Measurements from ENCODE around the gene CXCL13.

Gene CXCL13

DNA sequence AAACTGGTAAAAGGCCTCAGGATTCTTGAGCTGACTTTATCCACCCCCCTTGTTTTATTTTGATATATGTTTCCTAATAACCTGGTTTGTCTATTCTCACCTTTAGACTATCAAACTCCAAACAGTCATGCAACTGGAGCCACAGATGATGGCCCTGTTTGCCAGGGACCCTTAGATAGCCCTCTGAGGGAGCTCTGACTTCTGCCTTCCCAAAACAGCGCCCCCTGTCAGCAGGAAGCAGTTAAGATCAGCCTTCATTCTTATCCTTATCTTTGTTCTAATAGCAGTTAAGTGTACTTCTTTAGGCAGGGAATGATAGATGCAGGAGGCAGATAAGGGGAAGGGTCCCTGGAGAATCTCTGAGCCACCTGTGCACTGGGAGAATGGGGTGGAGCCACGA is 27.5 kb upstream of the CXCL13 start:
- TF ChIP-seq, protein P1, sequence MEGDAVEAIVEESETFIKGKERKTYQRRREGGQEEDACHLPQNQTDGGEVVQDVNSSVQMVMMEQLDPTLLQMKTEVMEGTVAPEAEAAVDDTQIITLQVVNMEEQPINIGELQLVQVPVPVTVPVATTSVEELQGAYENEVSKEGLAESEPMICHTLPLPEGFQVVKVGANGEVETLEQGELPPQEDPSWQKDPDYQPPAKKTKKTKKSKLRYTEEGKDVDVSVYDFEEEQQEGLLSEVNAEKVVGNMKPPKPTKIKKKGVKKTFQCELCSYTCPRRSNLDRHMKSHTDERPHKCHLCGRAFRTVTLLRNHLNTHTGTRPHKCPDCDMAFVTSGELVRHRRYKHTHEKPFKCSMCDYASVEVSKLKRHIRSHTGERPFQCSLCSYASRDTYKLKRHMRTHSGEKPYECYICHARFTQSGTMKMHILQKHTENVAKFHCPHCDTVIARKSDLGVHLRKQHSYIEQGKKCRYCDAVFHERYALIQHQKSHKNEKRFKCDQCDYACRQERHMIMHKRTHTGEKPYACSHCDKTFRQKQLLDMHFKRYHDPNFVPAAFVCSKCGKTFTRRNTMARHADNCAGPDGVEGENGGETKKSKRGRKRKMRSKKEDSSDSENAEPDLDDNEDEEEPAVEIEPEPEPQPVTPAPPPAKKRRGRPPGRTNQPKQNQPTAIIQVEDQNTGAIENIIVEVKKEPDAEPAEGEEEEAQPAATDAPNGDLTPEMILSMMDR (IDR thresholded peaks at IDR 0.05; ENCODE audit: insufficient read depth, missing control alignments) = no peak
- no peak for FAIRE-seq
- DNase-seq (ENCODE audit: insufficient read length, low spot score) = no peak

DNA sequence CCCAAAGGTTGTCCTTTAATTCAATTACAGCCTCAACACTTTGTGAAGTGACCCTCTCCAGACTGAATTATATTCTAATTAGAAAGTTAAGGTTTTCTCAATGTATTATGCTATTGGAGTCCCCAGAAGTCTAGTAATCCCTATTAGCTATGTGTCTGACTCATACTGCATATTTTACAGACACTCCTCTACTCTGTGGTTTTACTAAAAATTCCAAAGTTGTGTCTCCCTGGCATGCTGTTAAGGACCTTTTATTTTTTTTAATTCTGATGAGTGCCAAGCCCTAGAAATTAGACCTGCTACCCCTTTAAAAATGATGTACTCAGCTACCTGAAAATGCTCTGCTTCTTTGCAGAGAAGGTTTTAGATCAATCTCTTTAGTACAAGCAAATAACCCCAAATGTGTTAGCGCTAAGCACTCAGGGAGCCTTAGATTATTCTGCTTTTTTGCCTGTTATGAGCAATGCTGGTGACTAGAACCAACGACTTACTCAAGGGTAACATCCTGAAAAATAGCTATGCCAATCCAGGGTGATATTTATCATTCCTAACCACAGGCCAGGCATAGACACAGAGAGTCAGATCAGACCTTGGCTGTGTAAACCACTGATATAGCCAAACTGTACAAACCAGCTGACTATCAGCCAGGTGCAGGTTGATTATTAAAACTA is 26.1 kb upstream of the CXCL13 start:
- no peak for FAIRE-seq
- no peak for DNase-seq (ENCODE audit: insufficient read length, low spot score)

DNA sequence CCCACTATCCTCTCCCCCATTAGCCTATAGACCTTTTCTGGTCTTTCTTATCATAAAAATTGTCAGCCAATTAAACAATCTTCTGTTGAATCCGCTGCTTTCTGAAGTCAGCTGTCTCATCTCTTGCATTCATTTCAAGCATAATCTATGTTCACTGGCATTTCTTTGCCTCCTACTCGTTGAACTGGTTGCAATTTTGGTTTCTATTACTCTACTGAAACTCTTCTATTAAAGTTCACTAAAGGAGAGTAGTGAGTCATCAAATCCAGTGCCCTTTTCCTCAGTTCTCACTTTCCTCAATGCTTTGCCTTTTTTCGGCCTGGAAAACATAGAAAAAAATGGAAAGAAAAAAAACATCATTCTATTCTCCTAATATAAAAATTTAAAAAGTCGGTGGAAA is 23.9 kb upstream of the CXCL13 start:
- FAIRE-seq = no peak
- DNase-seq (ENCODE audit: insufficient read length, low spot score) = no peak
- TF ChIP-seq, protein P1 (IDR thresholded peaks at IDR 0.05; ENCODE audit: insufficient read depth, missing control alignments) = no peak

More for the DNA sequence above, 26.1 kb upstream of the CXCL13 start:
- TF ChIP-seq, protein P1 (IDR thresholded peaks at IDR 0.05; ENCODE audit: insufficient read depth, missing control alignments) = no peak

DNA sequence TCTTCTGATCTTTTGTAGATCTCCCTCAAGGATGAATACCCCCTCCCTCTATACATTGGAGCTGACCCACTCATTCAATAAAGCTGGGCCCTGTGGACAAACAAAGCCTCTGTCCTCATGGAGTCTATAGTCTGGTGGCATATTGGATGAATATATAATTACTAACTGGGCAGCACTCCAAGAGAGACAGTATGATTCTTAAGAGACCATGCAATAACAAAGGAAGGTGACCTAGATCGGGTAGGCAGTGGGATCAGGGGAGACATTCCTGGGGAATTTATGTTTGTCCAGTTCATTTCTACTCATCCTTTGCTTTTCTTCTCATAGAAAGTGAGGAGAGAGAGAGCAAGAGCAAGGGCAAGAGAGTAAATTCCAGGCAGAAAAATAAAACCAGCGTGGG is 23.5 kb upstream of the CXCL13 start:
- TF ChIP-seq, protein P1 (IDR thresholded peaks at IDR 0.05; ENCODE audit: insufficient read depth, missing control alignments) = no peak
- DNase-seq (ENCODE audit: insufficient read length, low spot score) (no peak), FAIRE-seq (no peak)

DNA sequence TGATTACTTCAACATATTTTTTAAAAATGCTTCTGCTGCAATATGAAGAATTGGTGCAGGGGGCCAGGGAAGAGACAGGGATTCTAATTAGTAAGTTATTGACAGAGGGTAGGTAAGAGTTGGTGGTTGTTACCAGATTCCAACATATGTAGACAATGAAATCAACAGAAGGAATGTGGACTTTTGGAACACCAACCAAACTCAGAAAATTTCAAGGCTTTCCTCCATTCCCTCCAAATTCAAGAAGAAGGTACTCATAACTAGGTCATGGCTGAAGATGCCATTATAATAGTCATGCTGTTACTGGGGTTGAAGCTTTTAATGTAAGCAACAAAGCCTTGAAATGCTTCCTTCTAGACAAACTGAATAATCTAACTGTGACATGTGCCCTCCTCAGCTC is 22.9 kb upstream of the CXCL13 start:
- DNase-seq (ENCODE audit: insufficient read length, low spot score) = no peak
- FAIRE-seq = no peak
- TF ChIP-seq, protein P1 (IDR thresholded peaks at IDR 0.05; ENCODE audit: insufficient read depth, missing control alignments) = no peak

DNA sequence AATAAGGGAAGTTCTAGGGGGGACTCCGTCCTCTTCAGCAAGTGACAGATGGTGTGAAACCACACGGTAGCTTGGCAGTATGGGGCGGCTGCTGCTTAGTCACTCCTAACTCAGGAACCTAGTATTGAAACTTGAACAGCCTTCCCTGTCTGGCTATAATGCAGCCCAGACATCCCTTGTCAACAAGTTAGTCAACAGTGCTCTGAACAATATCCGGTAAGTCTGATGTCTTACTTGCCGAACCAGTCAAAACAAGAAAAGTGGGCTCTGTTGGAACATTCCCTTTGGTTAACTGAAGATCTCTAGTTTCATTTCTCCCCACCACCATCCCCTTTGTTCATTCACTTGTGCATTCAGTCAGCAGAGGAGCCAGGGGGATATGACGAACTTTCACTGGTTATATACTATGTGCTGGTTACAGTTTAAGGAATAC is 18.7 kb upstream of the CXCL13 start:
- DNase-seq (ENCODE audit: insufficient read length, low spot score) (no peak), FAIRE-seq (no peak)
- TF ChIP-seq, protein P1 (IDR thresholded peaks at IDR 0.05; ENCODE audit: insufficient read depth, missing control alignments) = no peak

DNA sequence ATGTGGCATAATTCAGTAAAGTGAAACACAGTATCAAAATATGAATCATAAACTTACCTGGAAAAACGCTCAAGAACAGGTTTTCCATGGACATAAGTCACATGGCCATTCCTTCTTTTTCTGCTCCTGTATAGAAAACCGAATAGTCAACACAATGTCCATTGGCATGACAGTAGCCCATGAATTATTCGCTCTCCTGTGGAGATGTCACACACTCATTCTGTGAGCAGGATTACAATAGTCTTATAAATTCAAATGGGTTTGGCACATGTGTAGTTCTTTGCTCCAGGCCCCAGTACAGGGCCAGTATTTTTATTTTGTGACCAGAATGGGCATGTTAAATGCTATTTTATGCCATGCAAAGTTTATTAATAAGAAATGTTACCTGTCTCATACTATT is 15.1 kb upstream of the CXCL13 start:
- DNase-seq (ENCODE audit: insufficient read length, low spot score) (no peak), FAIRE-seq (no peak)
- TF ChIP-seq, protein P1 (IDR thresholded peaks at IDR 0.05; ENCODE audit: insufficient read depth, missing control alignments) = no peak

Data from D721Med (cell line).